ENCODE results near the gene SPHKAP. TPM values are rescaled to one million over a fixed set of nuclear protein-coding genes. Genes with fewer than 3 reads are reported as not detected.

The SPHKAP gene
- total RNA-seq, 4 donors from 2014 or later = under 0.01 TPM; not detected in 3

GRCh38 chr2:227933884-227934283, 247.6 kb downstream of the SPHKAP start:
- H3K27ac ChIP-seq = no peak overlapping the region
- no peaks in the 10 kb centered on the region for H3K9me3 ChIP-seq
- TF ChIP-seq POLR2A (IDR thresholded peaks at IDR 0.05) = no peak
- no peak for TF ChIP-seq CTCF (IDR thresholded peaks at IDR 0.05)
- WGBS, 2 donors = 50 to 58% methylated on average over 1 of the region's 1 CpG
- no peak overlapping the region for H3K4me3 ChIP-seq
- no peak for DNase-seq
- H3K27me3 ChIP-seq = no peaks in the 10 kb centered on the region
- no peaks in the 10 kb centered on the region for H3K36me3 ChIP-seq
- intact Hi-C loops (cut with DNase I) = no loop called here
- H3K4me1 ChIP-seq = no peaks in the 10 kb centered on the region

- no peak for DNase-seq
- H3K9me3 ChIP-seq = peaks cover 0 to 4% (median 0%) of the 10 kb centered on the region in 3 donors
- H3K27me3 ChIP-seq = no peaks in the 10 kb centered on the region
- 61 to 66% methylated on average over 2 of the region's 2 CpGs for WGBS, 2 donors
- intact Hi-C loops (cut with DNase I) = no loop called here
- TF ChIP-seq CTCF (IDR thresholded peaks at IDR 0.05) (no peak), POLR2A (IDR thresholded peaks at IDR 0.05) (no peak)
- no peaks in the 10 kb centered on the region for H3K4me1 ChIP-seq
- H3K36me3 ChIP-seq = no peaks in the 10 kb centered on the region
- H3K27ac ChIP-seq = no peak overlapping the region
- no peak overlapping the region for H3K4me3 ChIP-seq
Measured at GRCh38 chr2:227932403-227932802, 249.1 kb downstream of the SPHKAP start.

GRCh38 chr2:227932001-227932400, 249.5 kb downstream of the SPHKAP start:
- TF ChIP-seq CTCF (IDR thresholded peaks at IDR 0.05) = no peak
- no peak for TF ChIP-seq POLR2A (IDR thresholded peaks at IDR 0.05)
- Histone ChIP-seq H3K27ac (no peak overlapping the region), H3K9me3 (peaks cover 0 to 5% (median 0%) of the 10 kb centered on the region in 3 donors), H3K4me3 (no peak overlapping the region), H3K27me3 (no peaks in the 10 kb centered on the region), H3K4me1 (no peaks in the 10 kb centered on the region), H3K36me3 (no peaks in the 10 kb centered on the region)
- WGBS, 2 donors = 79 to 85% methylated on average over 6 of the region's 6 CpGs
- DNase-seq = no peak
- intact Hi-C loops (cut with DNase I) = no loop called here

Small RNA genes lying within 50 kb of the gene (small RNA-seq; reads per million reads assigned to genes)
- gene RNU6-624P = 0 reads per million in 4 donors
